GM19035 (cell line): ENCODE results near the gene ETS1.

Source experiments
- ATAC-seq: cut with Tn5 transposase; IDR thresholded peaks from one replicate; pipeline ENCODE4 v1.9.1; 2021; ENCODE audit not compliant: unreplicated experiment

The ETS1 gene

DNA sequence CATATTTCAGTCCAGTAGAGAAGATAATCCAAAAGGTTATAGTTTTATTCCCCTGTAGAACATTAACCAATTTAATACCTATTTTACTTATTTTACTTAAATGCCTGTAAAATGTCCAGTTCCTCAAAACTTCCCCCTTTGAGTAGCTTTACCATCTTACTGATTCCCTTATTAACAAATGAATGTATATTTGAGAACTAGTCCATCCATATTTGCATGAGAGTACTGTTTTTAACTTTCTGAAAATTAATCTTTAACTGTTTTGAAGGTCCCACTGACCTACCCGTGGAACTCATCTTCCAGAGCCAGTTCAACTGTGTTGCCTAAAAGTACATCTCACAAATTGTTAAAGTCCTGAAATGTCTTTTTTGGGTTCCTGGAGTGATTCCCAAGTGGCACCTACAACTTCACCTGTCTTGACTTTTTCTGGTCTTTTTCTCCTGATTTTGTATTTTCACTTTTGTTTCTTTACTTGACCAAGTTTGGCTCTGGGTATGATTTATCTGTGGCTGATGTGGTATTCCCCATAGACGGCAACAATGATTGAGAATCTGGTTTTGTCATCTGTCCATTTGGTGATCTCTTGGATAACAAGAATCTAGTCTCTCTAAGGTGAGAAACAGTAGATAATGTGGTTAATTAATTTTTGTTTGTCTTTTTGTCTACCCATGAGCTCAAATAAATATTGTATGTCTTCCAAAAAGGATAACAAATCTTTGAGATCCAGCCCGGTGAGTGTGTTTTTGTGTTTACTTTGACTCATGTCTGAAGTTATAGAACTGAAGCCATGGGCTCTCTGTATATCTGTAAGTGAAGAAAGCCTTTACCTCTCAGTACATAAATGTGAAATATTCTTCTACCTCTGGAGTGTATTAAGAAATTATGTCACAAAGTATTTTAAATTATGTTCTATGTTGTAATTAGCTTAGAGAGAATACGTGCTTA, 174.2 kb downstream of the ETS1 start:
- ATAC-seq, result peak; percentile 78

DNA sequence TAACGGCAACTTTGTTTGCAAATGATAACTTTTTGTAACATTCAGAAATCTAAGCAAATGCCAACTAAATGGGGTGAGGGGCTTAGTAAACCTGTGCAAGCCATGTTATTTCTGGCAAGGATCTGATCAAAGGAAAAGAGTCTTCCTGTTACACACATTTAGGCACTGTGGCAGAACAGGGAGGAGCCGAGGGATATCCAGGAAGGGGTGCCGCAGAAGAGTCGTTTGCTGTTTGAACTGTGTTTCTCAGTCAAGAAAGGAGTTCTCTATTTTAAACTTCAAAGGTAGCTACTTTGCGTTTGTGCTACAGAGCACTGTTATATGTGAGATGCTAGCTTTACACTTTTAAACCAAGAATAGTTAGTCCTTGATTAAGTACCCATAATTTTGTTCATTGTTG, 175.5 kb downstream of the ETS1 start:
- no peak for ATAC-seq

- no peak for ATAC-seq
These were observed 176.2 kb downstream of the ETS1 start for GRCh38 chr11:128411150-128411549.

GRCh38 chr11:128409476-128409875, 177.9 kb downstream of the ETS1 start:
- ATAC-seq, result no peak
